Measurements from ENCODE around the gene CFDP1.

CFDP1 gene

DNA sequence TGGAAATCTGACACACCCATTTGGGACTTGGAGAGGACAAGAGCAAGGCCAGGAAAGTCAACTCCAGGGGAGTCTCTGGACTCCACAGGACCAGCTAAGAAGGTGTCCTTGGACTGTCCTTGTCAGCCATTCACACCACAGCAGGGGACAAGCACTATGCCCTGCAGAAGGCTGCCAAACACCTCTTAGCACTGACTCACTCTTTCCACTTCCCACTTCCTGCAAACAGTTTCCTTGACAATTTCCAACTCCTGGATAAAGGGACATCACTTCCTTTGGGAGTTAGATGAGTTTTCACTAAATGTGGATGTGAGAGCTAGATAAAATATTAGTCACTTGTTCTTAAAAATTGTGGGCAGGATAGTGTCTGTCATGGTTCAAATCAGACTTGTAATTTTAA lies 144.1 kb downstream of the CFDP1 start:
- TF ChIP-seq, protein P1, sequence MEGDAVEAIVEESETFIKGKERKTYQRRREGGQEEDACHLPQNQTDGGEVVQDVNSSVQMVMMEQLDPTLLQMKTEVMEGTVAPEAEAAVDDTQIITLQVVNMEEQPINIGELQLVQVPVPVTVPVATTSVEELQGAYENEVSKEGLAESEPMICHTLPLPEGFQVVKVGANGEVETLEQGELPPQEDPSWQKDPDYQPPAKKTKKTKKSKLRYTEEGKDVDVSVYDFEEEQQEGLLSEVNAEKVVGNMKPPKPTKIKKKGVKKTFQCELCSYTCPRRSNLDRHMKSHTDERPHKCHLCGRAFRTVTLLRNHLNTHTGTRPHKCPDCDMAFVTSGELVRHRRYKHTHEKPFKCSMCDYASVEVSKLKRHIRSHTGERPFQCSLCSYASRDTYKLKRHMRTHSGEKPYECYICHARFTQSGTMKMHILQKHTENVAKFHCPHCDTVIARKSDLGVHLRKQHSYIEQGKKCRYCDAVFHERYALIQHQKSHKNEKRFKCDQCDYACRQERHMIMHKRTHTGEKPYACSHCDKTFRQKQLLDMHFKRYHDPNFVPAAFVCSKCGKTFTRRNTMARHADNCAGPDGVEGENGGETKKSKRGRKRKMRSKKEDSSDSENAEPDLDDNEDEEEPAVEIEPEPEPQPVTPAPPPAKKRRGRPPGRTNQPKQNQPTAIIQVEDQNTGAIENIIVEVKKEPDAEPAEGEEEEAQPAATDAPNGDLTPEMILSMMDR (IDR thresholded peaks at IDR 0.05; ENCODE audit: insufficient read depth, low read depth, low read length, missing control alignments) = no peak
- no peak for DNase-seq (ENCODE audit: low read depth)
- no peak overlapping the region for H3K4me3 ChIP-seq (ENCODE audit: low read depth, low read length)

DNA sequence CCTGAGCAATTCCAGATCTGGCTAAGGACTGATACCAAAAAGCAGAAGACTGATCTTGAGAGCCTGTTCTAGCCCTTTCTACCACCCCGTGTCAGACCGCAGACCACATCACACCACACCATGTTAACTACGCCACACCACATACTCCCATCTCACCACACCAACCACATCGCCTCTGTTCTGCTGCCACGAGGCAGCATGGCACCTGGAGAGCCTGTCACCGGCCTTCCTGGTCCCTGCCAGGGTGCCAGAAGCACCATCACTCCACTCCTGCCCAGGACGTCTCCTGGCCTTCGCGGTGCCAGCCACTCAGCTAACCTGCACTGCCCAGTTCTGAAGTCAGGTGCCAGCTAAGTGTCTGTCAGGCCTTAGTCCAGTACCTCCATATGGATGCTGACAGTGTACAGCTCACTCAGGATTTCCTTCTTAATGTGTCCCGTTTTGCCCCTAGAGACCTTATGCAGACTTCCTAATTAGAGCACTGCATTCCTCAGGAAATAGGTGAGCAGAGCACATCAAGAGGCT lies 144.6 kb downstream of the CFDP1 start:
- peak; percentile 39 for DNase-seq (ENCODE audit: low read depth)
- TF ChIP-seq, protein P1 (IDR thresholded peaks at IDR 0.05; ENCODE audit: insufficient read depth, low read depth, low read length, missing control alignments) = no peak
- H3K4me3 ChIP-seq (ENCODE audit: low read depth, low read length) = no peak overlapping the region

DNA sequence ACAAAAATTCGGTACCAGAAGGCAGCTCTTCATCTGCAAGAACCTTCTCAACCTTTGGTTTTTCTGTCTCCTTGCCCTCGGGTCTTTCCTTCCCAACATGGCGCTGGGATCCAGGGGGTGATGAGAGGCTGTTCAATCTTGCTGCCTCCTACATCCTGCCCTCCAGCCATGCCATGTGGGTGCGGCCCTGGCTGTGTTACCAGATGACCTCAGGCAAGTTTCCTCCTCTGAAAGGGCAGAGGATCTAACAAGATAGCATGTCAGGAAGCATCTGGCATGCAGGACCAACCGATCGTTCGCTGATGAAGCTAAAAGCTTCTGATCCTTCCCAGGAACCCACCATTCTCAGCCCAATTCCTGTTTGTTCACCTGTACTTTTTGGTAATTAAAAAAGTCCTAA lies 145.1 kb downstream of the CFDP1 start:
- H3K4me3 ChIP-seq (ENCODE audit: low read depth, low read length) = no peak overlapping the region
- TF ChIP-seq, protein P1 (IDR thresholded peaks at IDR 0.05; ENCODE audit: insufficient read depth, low read depth, low read length, missing control alignments) = no peak
- DNase-seq (ENCODE audit: low read depth) = no peak

DNA sequence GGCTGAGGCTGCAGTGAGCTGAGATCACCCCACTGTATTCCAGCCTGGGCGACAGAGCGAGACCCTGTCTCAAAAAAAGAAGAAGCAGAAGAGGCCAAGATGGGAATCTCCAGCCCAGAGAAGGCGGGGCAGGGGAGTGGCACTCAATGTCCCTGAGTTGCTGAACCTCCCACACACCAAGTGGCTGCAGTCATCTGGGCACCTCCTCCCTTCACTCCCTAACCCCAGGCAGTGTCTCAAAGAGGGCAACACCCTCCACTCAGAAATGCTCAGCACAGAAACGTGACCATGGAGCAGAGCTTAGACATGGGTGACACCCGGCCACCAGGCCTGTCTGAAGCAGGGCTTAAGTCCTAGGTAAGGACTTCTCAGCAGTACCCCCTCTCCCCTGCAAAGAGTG lies 145.6 kb downstream of the CFDP1 start:
- TF ChIP-seq, protein P1 (IDR thresholded peaks at IDR 0.05; ENCODE audit: insufficient read depth, low read depth, low read length, missing control alignments) = no peak
- no peak for DNase-seq (ENCODE audit: low read depth)
- H3K4me3 ChIP-seq (ENCODE audit: low read depth, low read length) = no peak overlapping the region

DNA sequence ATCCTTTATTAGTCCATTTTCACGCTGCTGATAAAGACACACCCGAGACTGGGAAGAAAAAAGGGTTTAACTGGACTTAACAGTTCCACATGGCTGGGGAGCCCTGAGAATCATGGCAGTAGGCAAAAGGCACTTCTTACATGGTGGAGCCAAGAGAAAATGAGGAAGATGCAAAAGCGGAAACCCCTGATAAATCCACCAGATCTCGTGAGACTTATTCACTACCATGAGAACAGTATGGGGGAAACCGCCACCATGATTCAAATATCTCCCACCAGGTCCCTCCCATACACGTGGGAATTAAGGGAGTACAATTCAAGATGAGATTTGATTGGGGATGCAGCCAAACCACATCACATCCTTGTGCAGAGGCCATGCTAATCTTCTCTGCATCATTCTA lies 146.9 kb downstream of the CFDP1 start:
- TF ChIP-seq, protein P1 (IDR thresholded peaks at IDR 0.05; ENCODE audit: insufficient read depth, low read depth, low read length, missing control alignments) = no peak
- H3K4me3 ChIP-seq (ENCODE audit: low read depth, low read length) = no peak overlapping the region
- DNase-seq (ENCODE audit: low read depth) = no peak

DNA sequence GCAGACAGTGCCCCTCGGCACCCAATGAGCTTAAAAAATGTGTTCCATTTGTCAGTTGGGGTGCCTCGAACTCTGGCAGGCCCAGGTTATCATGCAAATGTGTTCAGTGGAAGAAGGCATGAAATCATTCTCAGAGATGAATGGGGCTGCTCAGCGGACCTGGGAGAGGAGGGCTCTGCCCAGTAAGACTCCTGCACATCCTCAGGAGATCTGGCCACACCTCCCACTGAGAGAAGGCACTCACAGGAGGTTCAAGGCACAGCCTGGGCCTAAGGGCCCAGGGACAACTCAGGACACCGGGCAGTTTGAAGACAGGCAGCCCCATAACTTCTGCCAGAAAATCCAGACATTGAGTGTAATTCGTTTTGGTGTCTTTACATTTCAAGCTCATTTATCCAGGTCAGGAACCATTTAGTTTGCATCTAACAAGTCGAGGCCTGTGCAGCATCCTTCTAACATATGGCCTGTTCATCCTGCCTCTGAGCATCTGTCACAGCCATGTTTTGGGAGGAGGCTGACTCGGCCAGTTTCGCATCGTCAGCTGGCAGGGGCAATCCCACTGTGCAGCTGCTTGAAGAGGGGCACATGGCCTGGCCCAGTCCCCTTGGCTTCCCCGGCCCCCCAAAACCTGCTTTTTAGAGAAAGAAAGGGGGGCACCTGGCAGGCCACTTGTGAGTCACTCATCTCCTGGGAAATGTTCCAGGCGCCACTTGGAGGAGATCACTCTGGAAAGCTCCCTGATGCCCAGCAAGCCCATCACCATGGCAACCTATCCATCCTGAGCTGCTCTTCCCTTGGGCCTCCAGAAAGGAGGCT lies 150.6 kb downstream of the CFDP1 start:
- TF ChIP-seq, protein P1 (IDR thresholded peaks at IDR 0.05; ENCODE audit: insufficient read depth, low read depth, low read length, missing control alignments) = no peak
- H3K4me3 ChIP-seq (ENCODE audit: low read depth, low read length) = no peak overlapping the region
- DNase-seq (ENCODE audit: low read depth) = no peak
